GM06990 (cell line): ENCODE results near the gene TCN2.
"Not testable (repeated sequence)": the region's sequence is repeated elsewhere in the genome, so short reads cannot be mapped to it uniquely, and the experiment has no call there.

Source experiments
- DNase-seq: peaks from one replicate; pipeline ENCODE4 v3.0.0-alpha.2; 2011; ENCODE audit not compliant: insufficient read length; ENCODE audit errors: extremely low read depth
- H3K27me3 ChIP-seq: replicated peaks from 2 replicates; pipeline ENCODE4 v1.6.0; 2011; ENCODE audit warnings: low read length; ENCODE audit not compliant: control insufficient read depth, insufficient read depth
- H3K36me3 ChIP-seq: 2 replicates; pipeline ENCODE4 v1.5.1; 2011; ENCODE audit warnings: low read length; ENCODE audit not compliant: control insufficient read depth, insufficient read depth
- H3K4me3 ChIP-seq: replicated peaks from 2 replicates; pipeline ENCODE4 v1.5.1; 2011; ENCODE audit warnings: low read depth, mild to moderate bottlenecking, control low read depth, low read length
- CTCF ChIP-seq: IDR thresholded peaks from 2 replicates; pipeline ENCODE4 v1.5.1; 2011; ENCODE audit warnings: low read length, control low read depth, mild to moderate bottlenecking, inconsistent platforms; ENCODE audit not compliant: insufficient read depth, poor library complexity, severe bottlenecking

The TCN2 gene

GRCh38 chr22:30627471-30627870 is 20.5 kb downstream of the TCN2 start:
- Histone ChIP-seq H3K36me3 (no peaks in the 10 kb centered on the region), H3K4me3 (no peak overlapping the region), H3K27me3 (no peaks in the 10 kb centered on the region)
- TF ChIP-seq CTCF: no peak
- DNase-seq: no peak

- no peak for DNase-seq
These were observed 21.5 kb downstream of the TCN2 start for GRCh38 chr22:30628491-30628890.

GRCh38 chr22:30631469-30631868 is 24.5 kb downstream of the TCN2 start:
- H3K4me3 ChIP-seq, H3K27me3 ChIP-seq, H3K36me3 ChIP-seq, DNase-seq: not testable (repeated sequence)

More at GRCh38 chr22:30628491-30628890, 21.5 kb downstream of the TCN2 start:
- no peak overlapping the region for H3K4me3 ChIP-seq
- H3K27me3 ChIP-seq: no peaks in the 10 kb centered on the region
- no peaks in the 10 kb centered on the region for H3K36me3 ChIP-seq
- no peak for TF ChIP-seq CTCF

- TF ChIP-seq CTCF: peak; percentile 95
- peak overlapping the region; percentile 50 for H3K4me3 ChIP-seq
- no peaks in the 10 kb centered on the region for H3K36me3 ChIP-seq
- peak; percentile 86 for DNase-seq
- H3K27me3 ChIP-seq: no peaks in the 10 kb centered on the region
These were observed 27.7 kb downstream of the TCN2 start for GRCh38 chr22:30634471-30635233.

- no peak for TF ChIP-seq CTCF
- Histone ChIP-seq H3K27me3 (no peaks in the 10 kb centered on the region), H3K36me3 (no peaks in the 10 kb centered on the region), H3K4me3 (peak within 1 kb of the TSS; percentile 60)
- peak; percentile 86 for DNase-seq
These were observed 28.6 kb downstream of the TCN2 start, which contains the start of gene SLC35E4 for GRCh38 chr22:30635273-30636225. Gene SLC35E4 (plus strand): TSS chr22:30635781. CDS start chr22:30636451, 670 bp downstream.
